GM21515 (cell line): Measurements from ENCODE around the gene CCDC33.
"Not testable (repeated sequence)": the region's sequence is repeated elsewhere in the genome, so short reads cannot be mapped to it uniquely, and the experiment has no call there.

Source experiments
- ATAC-seq: cut with Tn5 transposase; IDR thresholded peaks from one replicate; pipeline ENCODE4 v1.9.1; 2021; ENCODE audit not compliant: unreplicated experiment

CCDC33 gene

DNA sequence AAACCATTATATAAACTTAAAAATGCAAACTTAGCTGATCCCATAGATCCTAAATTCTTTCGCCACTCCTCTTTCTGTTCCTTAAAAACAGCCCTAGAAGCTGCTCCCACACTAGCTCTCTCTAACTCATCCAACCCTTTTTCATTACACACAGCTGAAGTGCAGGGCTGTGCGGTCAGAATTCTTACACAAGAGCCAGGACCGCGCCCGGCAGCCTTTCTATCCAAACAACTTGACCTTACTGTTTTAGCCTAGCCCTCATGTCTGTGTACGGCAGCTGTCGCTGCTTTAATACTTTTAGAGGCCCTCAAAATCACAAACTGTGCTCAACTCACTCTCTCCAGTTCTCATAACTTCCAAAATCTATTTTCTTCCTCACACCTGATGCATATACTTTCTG is 121.4 kb downstream of the CCDC33 start:
- ATAC-seq: not testable (repeated sequence)

DNA sequence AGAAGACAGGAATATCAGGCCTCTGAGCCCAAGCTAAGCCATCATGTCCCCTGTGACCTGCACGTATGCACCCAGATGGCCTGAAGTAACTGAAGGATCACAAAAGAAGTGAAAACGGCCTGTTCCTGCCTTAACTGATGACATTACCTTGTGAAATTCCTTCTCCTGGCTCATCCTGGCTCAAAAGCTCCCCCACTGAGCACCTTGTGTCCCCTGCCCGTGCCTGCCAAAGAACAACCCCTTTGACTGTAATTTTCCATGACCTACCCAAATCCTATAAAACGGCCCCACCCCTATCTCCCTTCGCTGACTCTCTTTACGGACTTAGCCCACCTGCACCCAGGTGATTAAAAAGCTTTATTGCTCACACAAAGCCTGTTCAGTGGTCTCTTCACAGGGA is 123.2 kb downstream of the CCDC33 start:
- not testable (repeated sequence) for ATAC-seq

DNA sequence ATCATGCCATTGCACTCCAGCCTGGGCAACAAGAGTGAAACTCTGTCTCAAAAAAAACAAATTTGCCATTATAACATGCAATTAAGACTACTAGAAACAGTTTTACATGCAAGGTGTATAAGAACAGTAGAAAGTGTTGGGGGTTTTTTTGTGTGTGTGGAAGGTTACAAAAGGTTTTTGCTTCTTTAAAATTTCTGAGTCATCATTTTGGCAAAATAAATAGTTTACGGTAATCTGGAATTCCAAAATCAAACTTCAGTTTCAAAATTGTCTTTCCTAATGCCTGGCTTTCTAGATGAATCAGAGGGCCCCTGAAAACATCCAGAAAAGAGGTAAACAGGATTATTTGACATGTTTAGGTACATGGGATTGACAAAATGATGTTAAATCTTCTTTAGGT is 124.7 kb downstream of the CCDC33 start:
- not testable (repeated sequence) for ATAC-seq

DNA sequence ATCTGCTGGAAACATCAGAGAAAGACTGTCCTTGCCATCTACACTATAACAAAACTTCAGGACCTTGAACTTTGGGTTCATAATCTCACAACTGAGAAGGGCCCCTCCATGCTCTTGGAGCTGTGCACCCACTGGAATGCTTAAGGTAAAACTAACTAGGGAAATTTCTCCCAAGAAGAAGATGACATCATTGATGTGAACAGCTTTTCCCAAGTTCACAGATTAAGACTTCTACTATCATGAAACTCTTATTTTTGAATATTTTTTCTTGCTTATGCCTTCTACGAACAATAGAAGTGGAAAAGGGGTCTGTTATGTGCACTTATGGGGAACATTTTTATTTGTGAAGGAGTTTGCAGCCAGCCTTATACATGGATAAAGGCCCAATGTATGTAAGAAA is 126.4 kb downstream of the CCDC33 start:
- no peak for ATAC-seq

DNA sequence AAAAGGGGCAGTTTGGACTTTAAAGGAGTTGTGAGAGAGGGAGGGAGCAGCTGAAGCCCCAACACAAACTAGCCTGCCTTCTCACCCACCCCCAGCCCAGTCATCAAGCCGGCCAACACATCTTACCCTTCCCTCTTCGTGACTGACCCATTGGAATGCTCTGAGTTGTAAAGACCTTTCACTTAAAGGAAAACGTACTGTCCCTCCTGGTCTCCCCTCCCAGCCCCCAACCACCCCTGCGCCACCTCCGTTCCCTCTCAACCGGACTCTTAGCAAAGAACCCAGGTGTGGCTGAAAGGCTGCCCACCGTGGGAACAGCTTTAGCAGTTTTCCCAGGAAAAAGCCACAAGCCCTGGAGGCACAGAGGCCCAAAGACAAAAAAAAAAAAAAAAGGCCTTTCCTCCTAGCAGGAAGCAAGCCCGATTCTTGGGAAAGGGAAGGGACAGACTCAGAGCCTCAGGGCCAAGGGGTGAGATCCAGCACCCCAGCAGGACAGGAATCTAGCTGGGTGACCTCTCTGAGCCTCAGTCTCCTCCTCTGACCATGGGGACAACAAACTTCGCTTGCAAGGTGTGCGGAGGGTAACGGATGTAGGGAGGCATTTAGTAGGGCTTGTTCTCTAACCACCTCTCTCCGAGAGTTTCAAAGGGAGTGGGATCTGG is 128.9 kb downstream of the CCDC33 start:
- no peak for ATAC-seq

DNA sequence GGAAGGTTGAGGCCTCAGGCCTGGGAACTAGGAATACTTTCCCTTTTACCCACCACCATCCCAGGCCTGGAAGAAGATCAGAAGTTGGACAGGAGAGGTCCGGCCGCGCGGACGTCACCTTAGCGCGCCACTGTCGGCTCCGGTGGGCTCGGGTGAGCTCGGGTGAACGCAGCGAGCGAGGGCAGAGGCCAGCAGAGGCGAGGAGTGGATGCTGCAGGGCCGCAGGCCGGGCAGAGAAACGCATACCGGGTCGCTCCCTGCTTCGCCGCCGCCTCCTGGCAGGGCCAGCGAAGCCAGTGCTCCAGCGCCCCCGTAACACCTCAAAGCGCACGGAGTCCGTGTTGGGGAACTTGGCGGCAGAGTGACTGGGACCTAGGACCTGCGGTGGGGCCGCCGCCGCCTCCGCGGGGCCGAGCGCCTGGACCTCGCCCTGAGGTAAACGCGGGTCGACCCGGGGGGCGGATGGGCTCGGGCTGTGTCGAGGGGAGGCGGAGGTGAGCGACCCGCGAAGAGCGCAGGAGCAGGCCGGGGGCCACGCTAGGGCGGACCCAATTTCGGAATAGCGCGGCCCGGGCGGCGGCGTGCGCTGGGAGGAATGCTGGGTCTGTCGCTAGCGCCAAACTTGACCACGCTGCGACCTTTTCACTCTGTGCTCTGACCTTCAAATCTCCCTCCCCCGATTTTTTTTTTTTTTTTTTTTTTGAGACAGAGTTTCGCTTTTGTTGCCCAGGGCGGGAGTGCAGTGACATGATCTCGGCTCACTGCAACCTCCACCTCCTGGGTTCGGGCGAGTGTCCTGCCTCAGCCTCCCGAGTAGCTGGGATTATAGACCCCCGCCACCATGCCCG is 129.7 kb downstream of the CCDC33 start:
- ATAC-seq: no peak

DNA sequence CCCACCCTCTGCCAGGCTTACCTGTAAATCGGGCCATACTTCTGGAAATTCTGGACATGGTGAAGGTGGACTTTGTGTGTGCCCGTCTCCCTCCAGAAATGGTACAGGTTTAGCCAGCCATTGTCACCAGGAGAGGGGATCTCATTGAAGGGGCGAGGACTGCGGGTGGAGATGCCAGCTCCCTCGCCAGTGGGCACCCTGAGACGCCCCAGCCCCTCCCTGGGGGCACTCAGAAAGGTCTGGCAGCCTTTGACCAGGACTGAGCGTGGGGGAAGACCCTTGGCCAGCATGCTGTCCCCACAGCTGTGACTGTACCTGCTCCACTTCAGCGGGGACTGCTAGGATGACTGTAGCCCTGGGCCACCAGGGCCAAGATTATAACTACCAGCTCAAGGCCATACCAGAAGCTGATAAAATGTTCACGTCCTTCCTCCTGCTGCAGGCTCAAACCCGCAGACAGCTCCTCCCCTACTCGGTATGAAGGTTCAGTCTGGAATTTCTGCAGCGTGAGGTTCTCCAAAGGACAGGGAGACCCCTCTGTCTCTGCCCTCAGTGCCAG is 131.2 kb downstream of the CCDC33 start, which contains the start of gene CYP11A1:
Gene CYP11A1 (minus strand): TSS at position 351 of the 559 bp plus-strand sequence. CDS start 61 bp downstream, at position 290.
- no peak for ATAC-seq

DNA sequence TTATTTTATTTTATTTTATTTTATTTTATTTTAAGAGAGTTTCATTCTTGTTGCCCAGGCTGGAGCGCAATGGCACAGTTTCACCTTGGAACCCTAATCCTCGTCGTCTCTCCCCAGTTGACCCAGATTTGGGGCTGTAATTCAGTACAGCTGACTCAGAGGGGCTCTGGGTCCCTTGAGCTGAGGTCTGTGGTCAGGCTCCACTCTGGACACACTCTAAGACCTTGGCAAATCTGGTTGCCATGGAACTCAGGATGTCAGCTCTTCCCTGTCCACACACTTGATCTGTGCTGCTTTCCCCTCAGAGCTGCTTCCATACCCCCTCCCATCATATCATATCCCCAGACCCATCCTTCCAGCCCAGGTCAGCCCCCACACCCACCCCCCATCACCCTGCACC is 132.0 kb downstream of the CCDC33 start:
- no peak for ATAC-seq

DNA sequence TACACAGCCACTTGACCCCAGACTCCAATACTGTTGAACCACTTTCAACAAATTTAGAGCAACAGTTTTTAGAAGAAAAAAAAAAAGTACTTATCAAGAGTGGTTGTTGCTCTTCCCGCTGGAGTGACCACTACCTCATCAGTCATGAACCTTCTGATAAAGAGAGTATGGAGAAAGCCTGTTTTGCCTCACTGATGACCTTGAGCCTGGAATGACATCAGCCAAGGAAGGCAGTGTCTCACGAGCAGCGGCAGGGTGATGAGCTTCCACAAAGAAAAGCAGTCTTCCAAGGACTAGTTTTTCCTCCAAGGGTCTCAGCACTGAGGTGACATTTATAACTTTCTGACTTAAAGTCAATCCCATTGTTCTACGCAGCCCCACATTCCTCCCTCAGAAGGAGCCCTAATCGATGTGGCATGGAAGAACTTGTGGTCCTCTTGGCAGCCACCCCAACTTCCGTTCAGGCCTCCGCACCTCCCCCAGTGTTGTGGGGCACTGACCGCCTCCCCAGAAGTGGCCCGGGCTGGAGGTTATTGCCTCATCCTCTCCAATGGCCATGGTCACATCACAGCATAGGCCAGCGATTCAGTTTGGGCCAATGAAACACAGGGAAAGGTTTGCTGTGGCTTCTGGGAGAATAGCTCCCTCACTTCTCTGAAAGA is 133.1 kb downstream of the CCDC33 start:
- no peak for ATAC-seq

DNA sequence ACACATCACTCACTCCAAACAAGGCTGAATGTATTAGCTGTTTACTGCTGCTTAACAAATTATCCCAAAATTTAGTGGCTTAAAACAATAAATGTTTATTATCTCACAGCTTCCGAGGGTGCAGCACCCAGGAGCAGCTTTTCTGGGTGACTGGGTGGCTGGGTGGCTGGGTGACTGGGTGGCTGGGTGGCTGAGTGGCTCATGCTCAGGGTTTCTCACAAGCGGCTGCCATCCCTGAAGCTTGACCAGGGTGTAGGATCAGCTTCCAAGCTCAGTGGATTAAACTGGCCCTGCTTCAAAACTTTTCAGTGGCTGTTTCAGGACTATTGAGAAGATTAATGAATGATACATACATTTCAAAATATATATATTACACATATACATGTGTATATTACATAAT is 133.6 kb downstream of the CCDC33 start:
- no peak for ATAC-seq

DNA sequence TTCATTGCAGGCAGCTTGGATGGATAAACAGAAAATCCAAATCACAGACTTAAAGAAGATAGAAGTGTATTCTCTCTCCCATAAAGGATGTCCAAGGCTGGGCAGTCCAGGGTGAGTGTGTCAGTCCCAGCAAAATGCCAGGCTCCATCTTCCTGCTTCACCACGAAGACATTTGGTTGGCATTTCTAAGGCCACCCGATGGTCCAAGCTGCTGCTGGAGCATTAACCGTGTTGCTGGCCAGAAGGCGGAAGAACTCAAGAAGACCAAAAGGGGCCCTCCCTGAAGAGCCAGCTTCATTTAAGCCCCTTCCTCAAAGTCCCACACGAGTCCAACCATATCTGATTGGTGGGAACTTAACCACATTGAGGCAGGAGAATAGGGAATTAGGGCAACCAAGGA is 134.3 kb downstream of the CCDC33 start:
- no peak for ATAC-seq

DNA sequence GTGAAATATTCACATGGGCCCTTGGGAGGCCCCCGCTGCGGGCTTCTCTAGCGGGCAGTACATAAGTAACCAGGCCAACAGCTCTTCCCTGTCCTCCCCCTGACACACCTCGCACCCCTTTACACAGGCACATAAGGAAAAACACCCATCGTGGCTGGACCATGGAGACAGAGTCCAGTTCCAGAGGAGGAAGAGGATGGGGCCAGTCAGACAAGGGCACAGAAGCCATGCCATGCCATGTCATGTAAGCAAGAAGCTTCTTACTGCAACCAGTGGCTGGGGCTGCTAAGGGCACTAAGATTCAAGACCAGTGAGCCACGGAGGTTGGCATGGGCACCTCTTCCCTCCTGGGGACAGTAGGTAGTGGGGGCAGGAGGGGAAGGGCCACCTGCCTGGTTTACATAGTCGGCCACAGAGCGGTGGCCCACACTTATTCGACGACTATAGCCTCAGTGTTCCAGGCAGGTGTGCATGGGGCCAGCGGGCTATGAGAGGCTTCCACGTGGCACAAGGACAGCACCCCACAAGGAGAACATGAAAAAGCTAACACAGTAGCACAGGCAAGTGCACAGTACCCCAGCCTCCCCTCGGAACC is 137.0 kb downstream of the CCDC33 start:
- ATAC-seq: no peak

DNA sequence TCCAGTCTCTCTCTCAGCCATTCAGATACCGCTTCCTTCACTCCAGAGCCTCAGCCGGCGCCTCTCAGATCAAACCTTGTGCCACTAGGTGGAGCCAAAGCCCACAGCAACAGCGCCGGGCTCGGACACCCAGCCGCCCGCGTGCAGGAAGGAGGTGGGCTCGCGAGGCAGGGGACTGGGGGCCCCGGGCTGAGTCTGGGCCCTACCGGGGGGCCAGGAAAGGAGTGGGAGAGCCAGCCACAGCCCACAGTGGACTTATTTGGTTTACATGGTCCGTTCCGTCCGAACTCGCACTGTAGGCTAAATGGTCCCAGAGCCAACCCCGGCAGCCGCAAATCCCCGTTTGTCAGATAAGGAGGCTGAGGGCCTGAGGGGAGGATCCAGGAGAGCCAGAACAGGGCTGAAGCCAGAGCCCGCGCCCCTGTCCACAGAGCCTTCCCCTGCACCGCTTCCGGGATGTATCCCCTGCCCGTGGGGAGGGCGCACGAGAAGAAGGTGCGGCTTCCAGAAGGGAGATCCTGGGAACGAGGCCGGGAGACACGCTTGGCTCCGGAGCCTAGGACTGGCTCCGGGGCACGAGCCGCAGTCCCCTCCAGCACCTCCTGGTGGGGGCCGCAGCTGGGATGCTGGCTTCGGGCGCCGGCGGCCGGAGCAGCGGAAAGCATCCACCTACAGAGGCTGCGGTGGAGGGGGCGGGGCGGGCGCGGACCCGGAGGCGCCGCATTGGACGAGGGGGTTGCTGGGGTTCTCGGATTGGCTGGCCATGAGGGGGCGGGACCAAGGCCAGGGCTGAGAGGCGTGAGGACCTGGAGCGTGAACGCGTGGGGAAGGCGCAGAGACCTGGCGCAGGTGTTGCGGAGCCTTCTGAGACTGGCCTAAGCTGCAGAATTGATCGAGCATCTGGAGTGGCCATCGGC is 137.9 kb downstream of the CCDC33 start:
- peak; percentile 63 for ATAC-seq

DNA sequence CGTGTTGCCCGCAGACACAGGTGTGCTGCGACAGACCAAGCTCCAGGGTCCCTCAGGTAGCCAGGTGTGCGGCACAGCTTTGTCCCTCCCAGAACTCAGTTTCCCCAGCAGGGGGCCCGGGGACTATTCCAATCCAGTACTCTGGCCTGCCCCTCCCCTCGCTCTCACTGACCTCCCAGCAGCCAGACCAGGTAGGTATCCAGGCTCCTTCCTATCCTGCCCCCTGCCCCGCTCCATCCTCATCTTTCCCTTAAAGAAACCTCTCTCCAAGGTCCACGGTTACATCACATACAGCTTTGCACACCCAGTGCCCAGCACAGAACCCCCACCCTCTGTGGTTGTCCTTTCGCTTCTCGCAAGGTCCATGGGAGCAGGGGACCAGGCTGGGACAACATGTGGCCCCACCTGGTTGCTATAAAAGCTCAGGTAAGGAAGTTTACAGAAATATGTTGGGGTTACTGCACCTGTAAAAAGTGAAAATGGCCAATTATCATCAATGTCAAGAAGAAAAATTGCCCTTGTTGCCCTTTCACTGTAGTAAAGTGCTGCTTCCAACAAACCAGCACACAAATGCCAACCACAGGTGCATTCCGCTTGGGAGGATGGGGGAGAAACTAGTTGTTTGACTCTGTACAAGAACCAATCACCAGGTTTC is 138.6 kb downstream of the CCDC33 start:
- no peak for ATAC-seq

DNA sequence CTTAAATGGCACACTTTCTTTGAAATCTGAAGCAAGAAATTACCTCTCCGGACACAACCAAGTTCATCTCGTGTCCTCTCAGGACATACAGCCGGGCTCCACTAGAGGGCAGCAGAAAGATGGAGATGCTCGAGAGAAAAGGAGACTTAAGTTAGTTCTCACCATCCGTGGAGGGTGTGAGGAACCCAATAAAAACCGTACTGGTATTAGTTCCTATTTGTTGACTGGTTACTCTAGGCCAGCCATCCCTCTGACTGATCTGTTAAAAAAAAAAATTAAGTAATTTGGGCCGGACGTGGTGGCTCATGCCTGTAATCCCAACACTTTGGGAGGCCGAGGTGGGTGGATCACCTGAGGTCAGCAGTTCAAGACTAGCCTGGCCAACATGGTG is 139.2 kb downstream of the CCDC33 start:
- ATAC-seq: peak; percentile 31

DNA sequence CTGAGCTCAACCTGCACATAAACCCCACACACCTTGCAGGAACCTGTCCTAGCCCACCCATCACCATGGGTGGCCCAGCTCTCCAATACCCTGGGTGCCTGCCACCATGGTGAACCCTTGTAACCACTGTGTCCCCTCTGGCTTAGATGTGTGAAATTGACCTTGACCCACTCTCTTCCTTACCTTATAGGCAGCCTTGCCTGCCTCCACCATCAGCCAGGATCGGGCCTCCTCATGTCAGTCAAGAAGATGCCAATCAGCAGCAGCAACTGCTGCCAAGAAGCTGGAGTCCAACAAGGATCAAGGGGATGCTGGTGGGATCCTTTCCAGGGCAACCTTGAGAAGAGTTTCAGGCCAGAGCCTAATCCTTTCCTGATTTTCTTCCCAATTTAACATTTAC is 140.1 kb downstream of the CCDC33 start:
- no peak for ATAC-seq

DNA sequence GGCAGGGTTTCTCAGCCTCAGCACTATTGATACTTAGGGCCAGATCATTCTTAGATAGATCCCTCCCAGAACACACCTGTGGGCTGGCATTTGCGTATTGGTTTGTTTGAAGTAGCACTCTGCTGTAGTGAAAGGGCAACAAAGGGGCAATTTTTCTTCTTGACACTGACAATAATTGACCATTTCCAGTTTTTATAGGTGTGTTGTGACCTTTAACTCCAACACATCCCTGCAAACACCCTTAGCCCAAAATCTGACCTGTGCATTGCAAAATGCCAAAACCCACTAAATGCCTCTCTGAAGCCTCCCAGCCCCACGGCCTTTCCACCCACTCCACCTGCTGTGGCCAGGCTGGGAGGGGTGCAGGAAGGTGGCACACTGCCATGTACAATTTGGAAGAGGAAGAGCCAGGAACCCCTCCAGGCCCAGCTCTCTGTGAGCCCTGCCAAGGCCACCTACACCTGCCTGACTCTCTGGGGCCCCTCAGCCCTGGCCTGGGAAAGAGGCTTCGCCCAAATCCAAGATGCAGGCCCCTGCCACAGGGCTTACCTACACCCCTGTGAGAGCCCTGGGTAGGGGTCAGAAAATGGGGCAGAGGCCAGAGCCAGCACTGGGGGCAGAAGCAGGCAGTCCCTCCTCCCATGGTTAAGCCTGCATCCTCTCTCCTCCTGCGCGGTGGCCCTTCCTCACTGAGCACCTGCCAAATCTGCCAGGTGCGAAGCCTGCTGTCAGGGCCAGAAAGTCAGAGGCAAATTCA is 140.9 kb downstream of the CCDC33 start:
- no peak for ATAC-seq

DNA sequence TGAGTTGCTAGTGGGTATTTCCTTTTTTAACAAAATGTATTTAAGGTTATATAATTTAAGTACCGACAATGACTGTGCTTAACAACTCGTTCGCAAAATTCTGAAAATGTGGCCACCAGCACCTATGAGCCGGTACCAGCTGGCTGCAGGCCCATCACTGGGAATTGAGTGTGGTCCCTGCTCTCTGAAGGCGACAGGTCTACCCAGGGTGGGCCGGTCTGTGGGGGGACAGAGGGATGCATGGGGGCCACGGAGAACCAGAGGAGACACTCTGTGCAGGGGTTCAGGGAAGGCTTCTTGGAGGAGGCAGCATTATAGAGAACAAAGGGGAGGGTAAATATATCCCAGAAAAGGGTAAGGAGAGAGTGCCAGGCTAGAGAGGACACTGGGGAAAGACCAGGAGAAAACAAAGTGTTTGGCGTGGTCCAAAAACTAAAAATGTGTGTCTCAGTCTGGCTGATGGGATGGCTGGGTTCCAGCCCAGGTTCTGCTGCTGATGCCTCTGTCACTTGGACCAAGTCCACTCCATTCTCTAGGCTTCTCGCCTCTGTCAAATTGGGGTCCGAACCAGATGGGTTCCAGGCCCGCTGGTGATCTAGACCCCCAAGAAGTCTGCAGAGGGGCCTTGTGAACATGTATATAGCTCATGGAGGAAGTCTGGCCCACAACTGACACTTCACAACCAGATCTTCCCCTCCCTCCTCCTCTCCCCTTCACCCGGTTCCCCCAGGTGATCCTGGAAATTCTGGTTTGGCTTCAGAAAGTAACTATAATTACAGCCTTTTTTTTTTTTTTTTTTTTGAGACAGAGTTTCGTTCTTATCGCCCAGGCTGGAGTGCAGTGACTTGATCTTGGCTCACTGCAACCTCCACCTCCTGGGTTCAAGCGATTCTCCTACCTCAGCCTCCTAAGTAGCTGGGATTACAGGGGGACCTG is 142.0 kb downstream of the CCDC33 start:
- ATAC-seq: no peak
